ENCODE measurements around the gene TMEM123.

TMEM123 gene

DNA sequence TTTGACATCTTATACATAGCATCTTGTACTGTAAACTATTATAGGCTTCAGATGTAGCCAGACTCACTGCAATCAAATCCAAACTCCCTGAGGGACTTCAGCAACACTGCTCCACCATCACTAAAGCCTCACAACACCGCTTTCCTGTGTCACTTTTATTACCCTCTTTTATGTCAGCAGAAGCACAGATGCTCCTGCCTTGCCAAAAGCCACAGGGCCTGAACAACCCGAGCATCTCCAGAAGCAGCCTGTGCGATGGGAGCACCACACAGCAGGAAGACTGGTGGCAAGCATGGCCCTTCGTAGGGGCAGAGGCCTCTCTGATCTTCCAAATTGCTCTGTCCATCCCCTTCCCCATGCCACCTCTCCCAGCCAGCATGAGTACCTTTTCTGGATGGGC is 22.9 kb downstream of the TMEM123 start:
- no peak for TF ChIP-seq CTCF (IDR thresholded peaks at IDR 0.05)
- H3K36me3 Mint-ChIP-seq (ENCODE audit: low read depth): peaks cover 80% of the 10 kb centered on the region
- peak overlapping the region; percentile 21 for H3K4me3 Mint-ChIP-seq
- peak; percentile 8 for DNase-seq
- peaks cover 53% of the 10 kb centered on the region for H3K4me1 Mint-ChIP-seq
- peaks cover 39% of the 10 kb centered on the region for H3K9me3 Mint-ChIP-seq
- peaks cover 7% of the 10 kb centered on the region for H3K27me3 Mint-ChIP-seq (ENCODE audit: low read depth, poor library complexity)
- peak overlapping the region; percentile 51 for H3K27ac Mint-ChIP-seq

- H3K9me3 Mint-ChIP-seq: peaks cover 35% of the 10 kb centered on the region
- H3K27ac Mint-ChIP-seq: peak overlapping the region; percentile 51
- DNase-seq: no peak
- H3K4me3 Mint-ChIP-seq: peak overlapping the region; percentile 33
- peaks cover 7% of the 10 kb centered on the region for H3K27me3 Mint-ChIP-seq (ENCODE audit: low read depth, poor library complexity)
- peaks cover 53% of the 10 kb centered on the region for H3K4me1 Mint-ChIP-seq
- no peak for TF ChIP-seq CTCF (IDR thresholded peaks at IDR 0.05)
- H3K36me3 Mint-ChIP-seq (ENCODE audit: low read depth): peaks cover 78% of the 10 kb centered on the region
Observed at GRCh38 chr11:102429226-102429625, 23.3 kb downstream of the TMEM123 start.

GRCh38 chr11:102428696-102429095 is 23.9 kb downstream of the TMEM123 start:
- H3K36me3 Mint-ChIP-seq (ENCODE audit: low read depth): peaks cover 73% of the 10 kb centered on the region
- peak overlapping the region; percentile 51 for H3K27ac Mint-ChIP-seq
- peaks cover 30% of the 10 kb centered on the region for H3K9me3 Mint-ChIP-seq
- no peak for TF ChIP-seq CTCF (IDR thresholded peaks at IDR 0.05)
- DNase-seq: no peak
- H3K27me3 Mint-ChIP-seq (ENCODE audit: low read depth, poor library complexity): peaks cover 6% of the 10 kb centered on the region
- H3K4me1 Mint-ChIP-seq: peaks cover 54% of the 10 kb centered on the region
- H3K4me3 Mint-ChIP-seq: no peak overlapping the region

- Mint-ChIP-seq H3K27ac (peak overlapping the region; percentile 86), H3K9me3 (peaks cover 13% of the 10 kb centered on the region), H3K4me1 (peaks cover 58% of the 10 kb centered on the region), H3K36me3 (ENCODE audit: low read depth) (peaks cover 65% of the 10 kb centered on the region), H3K4me3 (peak overlapping the region; percentile 42), H3K27me3 (ENCODE audit: low read depth, poor library complexity) (peaks cover 3% of the 10 kb centered on the region)
- DNase-seq: no peak
- no peak for TF ChIP-seq CTCF (IDR thresholded peaks at IDR 0.05)
Observed at GRCh38 chr11:102427068-102427467, 25.5 kb downstream of the TMEM123 start.

- Mint-ChIP-seq H3K27me3 (ENCODE audit: low read depth, poor library complexity) (no peaks in the 10 kb centered on the region), H3K27ac (no peak overlapping the region), H3K9me3 (peaks cover 8% of the 10 kb centered on the region), H3K4me3 (no peak overlapping the region), H3K4me1 (peaks cover 53% of the 10 kb centered on the region), H3K36me3 (ENCODE audit: low read depth) (peaks cover 60% of the 10 kb centered on the region)
- TF ChIP-seq CTCF (IDR thresholded peaks at IDR 0.05): no peak
- no peak for DNase-seq
Observed at GRCh38 chr11:102426570-102426969, 26.0 kb downstream of the TMEM123 start.

GRCh38 chr11:102426000-102426399 is 26.6 kb downstream of the TMEM123 start:
- no peak for DNase-seq
- TF ChIP-seq CTCF (IDR thresholded peaks at IDR 0.05): no peak
- H3K4me1 Mint-ChIP-seq: peaks cover 51% of the 10 kb centered on the region
- H3K4me3 Mint-ChIP-seq: no peak overlapping the region
- H3K9me3 Mint-ChIP-seq: peaks cover 6% of the 10 kb centered on the region
- H3K27me3 Mint-ChIP-seq (ENCODE audit: low read depth, poor library complexity): no peaks in the 10 kb centered on the region
- H3K27ac Mint-ChIP-seq: peak overlapping the region; percentile 33
- H3K36me3 Mint-ChIP-seq (ENCODE audit: low read depth): peaks cover 59% of the 10 kb centered on the region
